Activated CD4-positive, alpha-beta T cell treated with anti-CD3 and anti-CD28 coated beads for 36 hours (primary cell): ENCODE measurements around the gene SLC66A2. TPM values are rescaled to one million over a fixed set of nuclear protein-coding genes. Genes with fewer than 3 reads are reported as not detected.
"Not testable (repeated sequence)": the region's sequence is repeated elsewhere in the genome, so short reads cannot be mapped to it uniquely, and the experiment has no call there.

Experiments
- ATAC-seq: fragments of 200-7000 bp; cut with Tn5 transposase; one replicate; pipeline ENCODE4 v1.10.0; 2021; ENCODE audit warnings: mild to moderate bottlenecking, moderate library complexity
- CTCF ChIA-PET: fragments of 350-600 bp; sonication (Branson Sonifier 250); formaldehyde crosslinking; loops from one replicate; lab custom pipeline; 2021; ENCODE audit warnings: antibody characterized with exemption; lab: Charles Lee
- POLR2A ChIA-PET: fragments of 350-600 bp; sonication (Branson Sonifier 250); formaldehyde crosslinking; loops from one replicate; lab custom pipeline; 2021; ENCODE audit warnings: antibody characterized with exemption, inconsistent platforms; lab: Charles Lee
- DNase-seq: peaks from one replicate; pipeline ENCODE4 v3.0.0-alpha.2; 2020
- H3K27ac Mint-ChIP-seq: one replicate; pipeline ENCODE4 v1.8.0; 2021; ENCODE audit warnings: mixed read lengths
- H3K27me3 Mint-ChIP-seq: one replicate; pipeline ENCODE4 v1.8.0; 2021; ENCODE audit warnings: mixed read lengths
- H3K36me3 Mint-ChIP-seq: one replicate; pipeline ENCODE4 v1.8.0; 2021; ENCODE audit warnings: low read depth, mixed read lengths
- H3K4me1 Mint-ChIP-seq: one replicate; pipeline ENCODE4 v1.8.0; 2021; ENCODE audit warnings: mixed read lengths
- H3K4me3 Mint-ChIP-seq: one replicate; pipeline ENCODE4 v1.8.0; 2021; ENCODE audit warnings: mild to moderate bottlenecking, moderate library complexity, mixed read lengths
- H3K9me3 Mint-ChIP-seq: one replicate; pipeline ENCODE4 v1.8.0; 2021; ENCODE audit warnings: low read depth, mixed read lengths
- intact Hi-C, 2 experiments: fragments of 100-400 bp; cut with DNase I in 1 of 2; cut with micrococcal nuclease in 1 of 2; formaldehyde crosslinking; loops; one replicate each; pipeline versions ENCODE4 v1.14.2 to v1.15.1; 2022 to 2024; cut with DNase I, micrococcal nuclease
- total RNA-seq, 2 experiments: library from RNA; stranded (reverse); gene quantifications; one replicate each; pipeline ENCODE4 v1.2.3, GENCODE V29; 2021

Gene SLC66A2
- total RNA-seq, 2 experiments from 2014 or later = 23.4 to 28.5 TPM

GRCh38 chr18:79879566-79879965 is 71.9 kb downstream of the SLC66A2 start:
- H3K4me1 Mint-ChIP-seq = no peaks in the 10 kb centered on the region
- intact Hi-C loops = no loop called here
- no peaks in the 10 kb centered on the region for H3K9me3 Mint-ChIP-seq
- no peak overlapping the region for H3K4me3 Mint-ChIP-seq
- DNase-seq (no peak), ATAC-seq (no peak)
- ChIA-PET CTCF (no interaction called here), POLR2A (no interaction called here)
- H3K27ac Mint-ChIP-seq = no peak overlapping the region
- H3K27me3 Mint-ChIP-seq = no peaks in the 10 kb centered on the region
- H3K36me3 Mint-ChIP-seq = no peaks in the 10 kb centered on the region

GRCh38 chr18:79878741-79879378 is 72.6 kb downstream of the SLC66A2 start:
- CTCF ChIA-PET = no interaction called here
- H3K27ac Mint-ChIP-seq = no peak overlapping the region
- H3K4me3 Mint-ChIP-seq = no peak overlapping the region
- no peaks in the 10 kb centered on the region for H3K4me1 Mint-ChIP-seq
- H3K36me3 Mint-ChIP-seq = no peaks in the 10 kb centered on the region
- POLR2A ChIA-PET = no interaction called here
- ATAC-seq (no peak), DNase-seq (peak; percentile 3)
- intact Hi-C loops = no loop called here
- no peaks in the 10 kb centered on the region for H3K27me3 Mint-ChIP-seq
- no peaks in the 10 kb centered on the region for H3K9me3 Mint-ChIP-seq

- H3K36me3 Mint-ChIP-seq, CTCF ChIA-PET, ATAC-seq, H3K4me3 Mint-ChIP-seq, H3K27me3 Mint-ChIP-seq, H3K9me3 Mint-ChIP-seq, H3K27ac Mint-ChIP-seq, POLR2A ChIA-PET, intact Hi-C loops, DNase-seq, H3K4me1 Mint-ChIP-seq: not testable (repeated sequence)
These were observed 73.2 kb downstream of the SLC66A2 start for GRCh38 chr18:79878246-79878645.

- no peaks in the 10 kb centered on the region for H3K4me1 Mint-ChIP-seq
- no peak for ATAC-seq
- intact Hi-C loops = no loop called here
- no peaks in the 10 kb centered on the region for H3K36me3 Mint-ChIP-seq
- H3K9me3 Mint-ChIP-seq = no peaks in the 10 kb centered on the region
- H3K4me3 Mint-ChIP-seq = no peak overlapping the region
- H3K27ac Mint-ChIP-seq = no peak overlapping the region
- no peaks in the 10 kb centered on the region for H3K27me3 Mint-ChIP-seq
- DNase-seq = no peak
- CTCF ChIA-PET = no interaction called here
- POLR2A ChIA-PET = no interaction called here
These were observed 74.0 kb downstream of the SLC66A2 start for GRCh38 chr18:79877163-79878091.

- Mint-ChIP-seq H3K4me3 (no peak overlapping the region), H3K27me3 (no peaks in the 10 kb centered on the region), H3K27ac (no peak overlapping the region), H3K4me1 (no peaks in the 10 kb centered on the region), H3K9me3 (no peaks in the 10 kb centered on the region), H3K36me3 (no peaks in the 10 kb centered on the region)
- POLR2A ChIA-PET = no interaction called here
- intact Hi-C loops = no loop called here
- CTCF ChIA-PET = no interaction called here
- no peak for DNase-seq
- ATAC-seq = no peak
These were observed 75.0 kb downstream of the SLC66A2 start for GRCh38 chr18:79876497-79876896.

GRCh38 chr18:79875931-79876461 is 75.5 kb downstream of the SLC66A2 start:
- Mint-ChIP-seq H3K36me3 (no peaks in the 10 kb centered on the region), H3K4me3 (no peak overlapping the region), H3K27ac (no peak overlapping the region), H3K9me3 (no peaks in the 10 kb centered on the region), H3K27me3 (no peaks in the 10 kb centered on the region), H3K4me1 (no peaks in the 10 kb centered on the region)
- intact Hi-C loops = no loop called here
- ChIA-PET CTCF (no interaction called here), POLR2A (no interaction called here)
- no peak for ATAC-seq
- peak; percentile 2 for DNase-seq

- H3K9me3 Mint-ChIP-seq = no peaks in the 10 kb centered on the region
- intact Hi-C loops = no loop called here
- DNase-seq (peak; percentile 1), ATAC-seq (no peak)
- no peak overlapping the region for H3K27ac Mint-ChIP-seq
- H3K27me3 Mint-ChIP-seq = no peaks in the 10 kb centered on the region
- H3K4me1 Mint-ChIP-seq = no peaks in the 10 kb centered on the region
- no peaks in the 10 kb centered on the region for H3K36me3 Mint-ChIP-seq
- POLR2A ChIA-PET = no interaction called here
- H3K4me3 Mint-ChIP-seq = no peak overlapping the region
- CTCF ChIA-PET = no interaction called here
These were observed 75.9 kb downstream of the SLC66A2 start for GRCh38 chr18:79875531-79875919.

- Mint-ChIP-seq H3K27ac (no peak overlapping the region), H3K27me3 (no peaks in the 10 kb centered on the region), H3K4me3 (no peak overlapping the region), H3K36me3 (no peaks in the 10 kb centered on the region), H3K9me3 (no peaks in the 10 kb centered on the region), H3K4me1 (no peaks in the 10 kb centered on the region)
- POLR2A ChIA-PET = no interaction called here
- DNase-seq (no peak), ATAC-seq (no peak)
- intact Hi-C loops = no loop called here
- CTCF ChIA-PET = interaction anchor here (0.7 kb wide), 1 partner anchor 315 kb away, joined by 3 read pairs; no protein-coding TSS in a partner anchor
These were observed 76.6 kb downstream of the SLC66A2 start for GRCh38 chr18:79874553-79875530.

GRCh38 chr18:79873449-79874110 is 77.9 kb downstream of the SLC66A2 start:
- H3K9me3 Mint-ChIP-seq = no peaks in the 10 kb centered on the region
- ChIA-PET CTCF (no interaction called here), POLR2A (interaction anchor here (0.6 kb wide), 1 partner anchor 308 kb away, joined by 4 read pairs; no protein-coding TSS in a partner anchor)
- H3K4me3 Mint-ChIP-seq = no peak overlapping the region
- no peak for DNase-seq
- intact Hi-C loops = no loop called here
- no peaks in the 10 kb centered on the region for H3K27me3 Mint-ChIP-seq
- no peak for ATAC-seq
- no peaks in the 10 kb centered on the region for H3K36me3 Mint-ChIP-seq
- H3K4me1 Mint-ChIP-seq = no peaks in the 10 kb centered on the region
- no peak overlapping the region for H3K27ac Mint-ChIP-seq

GRCh38 chr18:79872527-79873444 is 78.7 kb downstream of the SLC66A2 start:
- ChIA-PET POLR2A (no interaction called here), CTCF (no interaction called here)
- H3K27me3 Mint-ChIP-seq = no peaks in the 10 kb centered on the region
- no peak overlapping the region for H3K4me3 Mint-ChIP-seq
- no peak for DNase-seq
- no peaks in the 10 kb centered on the region for H3K4me1 Mint-ChIP-seq
- H3K27ac Mint-ChIP-seq = no peak overlapping the region
- ATAC-seq = no peak
- H3K9me3 Mint-ChIP-seq = no peaks in the 10 kb centered on the region
- no peaks in the 10 kb centered on the region for H3K36me3 Mint-ChIP-seq
- intact Hi-C loops = no loop called here
